ENCODE results near the gene BOD1L1.

DNA sequence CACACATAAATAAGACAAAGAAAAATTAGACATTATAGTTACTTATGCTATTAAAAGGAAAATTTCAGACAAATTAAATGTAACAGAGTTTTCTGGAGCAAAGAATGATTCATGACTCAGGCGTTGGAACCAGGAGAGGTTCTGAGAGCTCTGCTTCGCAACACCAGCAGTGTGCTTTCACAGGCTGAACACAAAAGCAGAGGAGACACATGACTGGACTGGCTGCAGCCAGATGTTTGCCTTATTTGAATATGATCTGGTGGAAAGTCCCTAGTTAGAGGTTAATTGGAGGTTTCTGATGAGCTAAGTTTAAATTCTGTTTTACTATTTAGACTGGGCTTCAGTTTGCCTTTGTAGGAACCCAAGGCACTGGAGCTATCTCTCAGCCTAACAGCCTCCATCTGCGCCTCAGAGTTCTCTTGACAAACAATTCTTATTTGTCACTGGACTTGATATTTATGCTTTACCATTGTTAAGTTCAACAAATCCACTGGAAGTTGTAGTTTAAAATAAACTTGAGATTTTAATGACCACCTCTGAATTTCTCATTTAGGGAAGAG, 16.2 kb downstream of the BOD1L1 start:
- TF ChIP-seq, protein P1, sequence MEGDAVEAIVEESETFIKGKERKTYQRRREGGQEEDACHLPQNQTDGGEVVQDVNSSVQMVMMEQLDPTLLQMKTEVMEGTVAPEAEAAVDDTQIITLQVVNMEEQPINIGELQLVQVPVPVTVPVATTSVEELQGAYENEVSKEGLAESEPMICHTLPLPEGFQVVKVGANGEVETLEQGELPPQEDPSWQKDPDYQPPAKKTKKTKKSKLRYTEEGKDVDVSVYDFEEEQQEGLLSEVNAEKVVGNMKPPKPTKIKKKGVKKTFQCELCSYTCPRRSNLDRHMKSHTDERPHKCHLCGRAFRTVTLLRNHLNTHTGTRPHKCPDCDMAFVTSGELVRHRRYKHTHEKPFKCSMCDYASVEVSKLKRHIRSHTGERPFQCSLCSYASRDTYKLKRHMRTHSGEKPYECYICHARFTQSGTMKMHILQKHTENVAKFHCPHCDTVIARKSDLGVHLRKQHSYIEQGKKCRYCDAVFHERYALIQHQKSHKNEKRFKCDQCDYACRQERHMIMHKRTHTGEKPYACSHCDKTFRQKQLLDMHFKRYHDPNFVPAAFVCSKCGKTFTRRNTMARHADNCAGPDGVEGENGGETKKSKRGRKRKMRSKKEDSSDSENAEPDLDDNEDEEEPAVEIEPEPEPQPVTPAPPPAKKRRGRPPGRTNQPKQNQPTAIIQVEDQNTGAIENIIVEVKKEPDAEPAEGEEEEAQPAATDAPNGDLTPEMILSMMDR (IDR thresholded peaks at IDR 0.05; ENCODE audit: poor library complexity, severe bottlenecking): no peak
- TF ChIP-seq EZH2 (IDR thresholded peaks at IDR 0.05; ENCODE audit: borderline replicate concordance, insufficient read depth, low read length, poor library complexity, severe bottlenecking) (no peak), TAF1 (IDR thresholded peaks at IDR 0.05; ENCODE audit: low read depth) (no peak), POLR2AphosphoS5 (IDR thresholded peaks at IDR 0.05) (no peak), EP300 (conservative IDR thresholded peaks at IDR 0.05; ENCODE audit: poor library complexity, severe bottlenecking) (no peak), RAD21 (conservative IDR thresholded peaks at IDR 0.05) (no peak), MXI1 (conservative IDR thresholded peaks at IDR 0.05; ENCODE audit: poor library complexity, severe bottlenecking) (no peak), SMC3 (conservative IDR thresholded peaks at IDR 0.05; ENCODE audit: poor library complexity) (no peak)
- TF ChIP-seq, protein P2, sequence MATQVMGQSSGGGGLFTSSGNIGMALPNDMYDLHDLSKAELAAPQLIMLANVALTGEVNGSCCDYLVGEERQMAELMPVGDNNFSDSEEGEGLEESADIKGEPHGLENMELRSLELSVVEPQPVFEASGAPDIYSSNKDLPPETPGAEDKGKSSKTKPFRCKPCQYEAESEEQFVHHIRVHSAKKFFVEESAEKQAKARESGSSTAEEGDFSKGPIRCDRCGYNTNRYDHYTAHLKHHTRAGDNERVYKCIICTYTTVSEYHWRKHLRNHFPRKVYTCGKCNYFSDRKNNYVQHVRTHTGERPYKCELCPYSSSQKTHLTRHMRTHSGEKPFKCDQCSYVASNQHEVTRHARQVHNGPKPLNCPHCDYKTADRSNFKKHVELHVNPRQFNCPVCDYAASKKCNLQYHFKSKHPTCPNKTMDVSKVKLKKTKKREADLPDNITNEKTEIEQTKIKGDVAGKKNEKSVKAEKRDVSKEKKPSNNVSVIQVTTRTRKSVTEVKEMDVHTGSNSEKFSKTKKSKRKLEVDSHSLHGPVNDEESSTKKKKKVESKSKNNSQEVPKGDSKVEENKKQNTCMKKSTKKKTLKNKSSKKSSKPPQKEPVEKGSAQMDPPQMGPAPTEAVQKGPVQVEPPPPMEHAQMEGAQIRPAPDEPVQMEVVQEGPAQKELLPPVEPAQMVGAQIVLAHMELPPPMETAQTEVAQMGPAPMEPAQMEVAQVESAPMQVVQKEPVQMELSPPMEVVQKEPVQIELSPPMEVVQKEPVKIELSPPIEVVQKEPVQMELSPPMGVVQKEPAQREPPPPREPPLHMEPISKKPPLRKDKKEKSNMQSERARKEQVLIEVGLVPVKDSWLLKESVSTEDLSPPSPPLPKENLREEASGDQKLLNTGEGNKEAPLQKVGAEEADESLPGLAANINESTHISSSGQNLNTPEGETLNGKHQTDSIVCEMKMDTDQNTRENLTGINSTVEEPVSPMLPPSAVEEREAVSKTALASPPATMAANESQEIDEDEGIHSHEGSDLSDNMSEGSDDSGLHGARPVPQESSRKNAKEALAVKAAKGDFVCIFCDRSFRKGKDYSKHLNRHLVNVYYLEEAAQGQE (IDR thresholded peaks at IDR 0.05; ENCODE audit: borderline replicate concordance): no peak

Measured in neural cell (in vitro differentiated cells).